GM21390 (cell line): ENCODE measurements around the gene GLRA2.

Source experiments
- ATAC-seq: cut with Tn5 transposase; IDR thresholded peaks from one replicate; pipeline ENCODE4 v1.9.1; 2021; ENCODE audit not compliant: unreplicated experiment

Gene GLRA2

DNA sequence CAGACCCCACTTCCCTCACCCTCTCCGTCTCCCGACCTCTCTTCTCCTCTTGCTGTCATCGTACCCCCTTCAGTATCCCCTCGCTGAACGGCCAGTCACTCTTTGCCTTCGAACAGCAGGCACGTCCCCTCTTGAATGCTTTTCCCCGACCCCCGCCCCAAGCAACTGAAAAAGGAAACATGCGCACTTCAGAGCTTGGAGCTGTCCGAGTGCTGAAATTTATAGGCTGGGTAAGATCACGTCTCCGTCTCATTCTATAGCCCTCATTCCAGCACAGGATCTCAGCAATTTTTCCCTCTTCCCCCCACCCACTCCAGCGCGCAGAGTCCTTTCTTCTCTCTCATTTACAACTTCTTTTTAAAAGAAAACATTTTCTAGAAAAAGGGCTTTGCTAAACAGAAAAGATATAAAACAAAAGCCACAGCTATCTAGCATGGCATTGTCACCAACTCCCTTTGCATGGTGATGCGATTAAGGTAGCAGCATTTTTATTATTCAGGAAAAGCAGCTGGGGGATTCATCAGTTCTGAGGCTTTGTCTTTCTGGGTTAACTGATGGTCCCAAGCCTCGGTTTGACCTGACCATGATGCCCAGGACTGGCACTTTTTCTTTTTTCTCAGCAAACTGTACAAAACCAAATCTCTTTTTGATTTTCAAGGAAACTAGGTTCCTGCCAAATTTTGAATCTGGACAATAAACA lies at the start of gene GLRA2:
TSS of gene GLRA2 (plus strand) at position 247 of the 700 bp plus-strand sequence. CDS start 522 bp downstream, outside the sequence.
- ATAC-seq = no peak

DNA sequence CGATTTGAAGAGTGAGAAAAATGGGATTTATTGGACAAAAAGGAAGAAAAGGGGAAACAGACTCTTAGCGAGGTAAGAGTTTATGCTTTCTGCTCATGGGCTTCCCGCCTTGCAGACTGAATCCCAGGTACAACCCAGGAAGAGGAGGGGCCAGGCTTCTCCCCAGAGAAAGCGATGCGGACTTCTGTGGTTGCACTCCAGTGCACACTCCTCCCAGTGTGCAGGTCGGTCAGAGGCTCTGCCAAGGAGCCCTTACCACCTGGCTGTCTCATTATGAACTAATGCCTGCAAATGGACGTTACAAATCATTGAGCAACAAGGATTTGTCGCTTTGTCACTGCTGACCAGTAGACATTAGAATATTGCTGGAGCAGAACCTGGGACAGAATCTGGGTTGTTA lies 39.9 kb upstream of the GLRA2 start:
- no peak for ATAC-seq

DNA sequence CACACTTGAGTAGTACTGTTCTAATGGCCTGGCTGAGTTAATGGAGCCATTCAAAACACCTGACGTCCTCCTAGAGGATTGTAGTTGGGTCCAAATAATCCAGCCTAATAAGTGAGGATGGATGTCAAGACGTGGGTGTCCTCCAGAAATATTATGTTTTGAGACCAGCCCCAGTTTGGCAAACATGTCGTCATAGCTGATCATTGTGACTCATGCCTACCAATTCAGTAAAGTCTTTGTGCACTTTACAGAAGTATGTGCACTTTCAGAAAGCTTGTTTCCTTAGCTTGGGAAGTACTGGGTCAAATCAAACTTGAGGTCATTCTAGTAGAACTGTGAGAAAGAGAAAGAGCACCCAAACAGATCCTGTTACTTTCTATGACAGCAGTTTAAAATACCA lies 37.6 kb upstream of the GLRA2 start:
- ATAC-seq = no peak

DNA sequence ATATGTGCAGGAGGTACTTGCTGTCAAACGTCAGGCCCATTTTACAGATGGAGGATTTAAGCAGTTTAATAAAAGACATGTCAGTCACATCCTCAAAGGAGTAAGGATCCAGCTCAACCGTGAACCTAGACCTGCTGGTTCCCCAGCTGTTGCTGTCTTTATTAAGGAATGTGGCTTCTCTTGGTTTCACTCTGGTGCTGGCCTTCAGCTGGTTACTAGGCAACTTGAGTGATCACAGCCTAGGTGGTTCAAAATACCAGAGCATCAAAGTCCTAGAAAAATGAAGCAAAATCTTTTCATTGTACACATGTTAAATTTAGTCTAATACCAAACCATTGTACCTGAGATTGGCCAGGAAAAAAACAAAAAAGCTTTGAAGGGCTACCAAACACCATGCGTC lies 32.7 kb upstream of the GLRA2 start:
- peak; percentile 27 for ATAC-seq

DNA sequence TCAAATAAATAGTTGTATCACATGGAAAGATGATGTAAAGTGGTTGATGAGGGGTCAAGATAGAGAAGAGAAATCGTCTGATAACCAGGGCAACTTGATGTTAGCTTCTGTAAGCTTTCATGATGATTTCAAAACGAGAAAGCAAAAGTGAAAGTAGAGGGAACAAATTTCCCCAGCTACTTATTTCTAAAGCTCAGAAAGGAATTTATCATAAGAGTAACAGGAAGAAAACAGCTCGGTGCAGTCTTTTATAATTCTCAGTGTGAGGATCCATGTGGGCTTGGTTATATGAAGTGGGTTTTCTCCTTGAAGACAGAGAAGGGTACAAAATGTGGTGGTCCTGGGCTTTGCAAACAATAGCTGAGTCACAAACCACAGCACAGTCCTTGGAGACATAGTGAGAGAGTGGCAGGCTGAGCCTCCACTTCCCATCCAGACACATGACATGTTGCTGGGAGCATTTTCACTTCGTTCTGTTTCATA lies 32.1 kb upstream of the GLRA2 start:
- ATAC-seq = peak; percentile 70

DNA sequence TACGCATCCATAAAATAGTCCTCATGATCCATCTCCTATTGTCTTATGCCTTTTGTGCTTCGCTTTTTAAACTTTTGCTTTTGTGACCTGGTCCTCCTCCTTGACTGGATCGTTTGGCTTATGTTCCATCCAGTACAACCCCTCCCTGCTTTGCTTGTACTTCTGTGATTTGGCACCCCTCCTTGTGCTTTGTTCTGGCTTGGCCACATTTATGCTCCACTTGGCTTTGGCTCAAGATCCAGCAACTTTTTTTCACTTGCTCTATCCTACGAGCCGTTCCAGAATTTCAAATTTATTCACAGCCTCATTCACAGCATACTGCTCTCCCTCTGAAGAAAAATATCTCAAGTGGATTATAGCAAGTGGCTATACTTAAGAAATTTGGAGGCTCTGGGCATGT lies 28.0 kb upstream of the GLRA2 start:
- no peak for ATAC-seq

DNA sequence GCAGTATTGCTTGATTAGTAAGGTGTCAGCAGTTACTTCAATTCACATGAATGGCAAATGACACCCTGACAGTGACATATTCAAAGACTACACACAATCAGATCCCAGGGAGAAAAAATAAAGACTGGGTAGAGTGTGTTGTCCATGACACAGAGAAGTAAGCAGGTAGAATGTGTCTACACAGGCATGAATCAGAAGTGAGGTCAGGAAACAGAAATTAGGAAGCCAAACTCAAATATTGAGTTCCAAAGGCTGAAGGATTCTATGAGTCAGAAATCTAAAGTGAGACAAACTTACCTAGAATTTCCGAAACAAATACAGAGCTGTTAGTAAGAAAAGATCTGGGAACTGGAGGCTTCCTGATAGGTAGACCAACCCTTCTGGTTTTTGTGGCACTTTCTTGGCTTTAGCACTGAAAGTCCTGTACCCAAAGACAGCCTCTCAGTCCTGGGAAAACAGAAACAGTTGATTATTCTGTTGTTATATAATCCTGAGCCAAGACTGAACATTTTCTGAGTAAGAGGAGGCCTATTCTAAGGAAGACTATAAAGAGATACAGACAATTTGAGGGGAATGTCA lies 24.3 kb upstream of the GLRA2 start:
- no peak for ATAC-seq

DNA sequence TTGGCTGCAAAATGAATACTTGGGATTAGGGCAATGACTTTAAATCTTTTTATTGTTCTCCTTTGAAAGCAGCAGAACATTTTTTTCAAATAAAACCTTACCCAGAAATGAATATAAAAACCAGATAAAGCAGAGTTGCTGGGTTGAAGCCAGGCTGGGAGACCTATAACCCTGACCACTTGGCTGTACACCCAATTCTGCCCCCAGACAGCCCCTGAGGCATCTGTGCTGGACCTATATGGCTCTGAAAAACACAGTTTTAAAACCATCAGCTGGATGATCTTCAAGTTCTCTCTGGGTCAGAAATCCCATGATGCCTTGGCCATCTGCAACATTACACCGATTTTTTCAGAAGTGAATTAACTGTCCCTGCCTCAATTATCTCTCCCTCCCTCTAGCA lies 23.7 kb upstream of the GLRA2 start:
- ATAC-seq = no peak

DNA sequence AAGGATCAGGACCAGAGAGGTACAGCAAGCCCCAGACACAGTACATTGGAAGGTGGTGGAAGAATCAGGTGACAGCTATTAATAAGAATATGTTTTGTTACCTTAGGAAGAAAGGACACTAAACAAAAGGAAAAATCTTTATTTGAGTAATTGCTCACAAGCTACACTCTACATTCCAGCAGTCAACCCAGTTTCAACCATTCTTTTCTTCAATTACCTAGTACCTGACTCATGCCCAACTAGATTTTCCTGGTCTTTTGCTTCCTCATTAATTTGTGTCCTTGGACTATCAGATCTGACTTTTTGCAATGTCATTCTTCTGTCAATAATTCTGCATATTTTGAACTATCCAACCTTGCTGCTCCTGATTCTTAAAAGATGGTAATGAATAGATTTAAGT lies 22.5 kb upstream of the GLRA2 start:
- ATAC-seq = no peak

DNA sequence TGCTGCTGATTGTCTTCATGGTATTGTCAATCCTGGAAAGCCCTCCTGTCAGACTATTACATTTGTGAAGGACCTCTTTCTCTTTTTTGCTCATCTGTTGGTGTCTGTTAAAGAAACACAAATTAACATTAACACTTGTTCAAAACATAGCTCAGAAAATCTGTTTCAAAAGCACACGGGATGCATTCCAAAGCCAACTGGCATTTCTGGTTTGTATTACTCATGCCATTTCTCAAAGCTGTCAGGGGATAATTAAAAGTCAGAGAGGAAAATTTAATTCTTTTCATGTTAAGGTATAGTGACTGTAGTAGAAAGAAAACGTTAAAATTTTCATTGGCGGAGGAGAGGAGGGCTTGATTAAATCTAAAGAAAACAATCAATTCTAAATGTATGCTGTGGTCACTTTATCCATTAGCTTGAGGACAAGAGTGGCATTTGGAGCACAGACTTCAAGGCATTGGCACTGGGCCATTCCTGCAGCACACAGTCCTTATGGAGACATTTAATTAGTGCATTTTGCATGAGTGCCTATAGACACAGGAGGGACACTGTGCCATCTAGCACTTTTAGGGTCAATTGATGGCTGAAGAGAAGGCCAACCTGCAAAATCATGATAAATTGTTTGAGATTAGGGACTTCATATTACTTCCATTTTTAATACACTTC lies 21.2 kb upstream of the GLRA2 start:
- no peak for ATAC-seq

DNA sequence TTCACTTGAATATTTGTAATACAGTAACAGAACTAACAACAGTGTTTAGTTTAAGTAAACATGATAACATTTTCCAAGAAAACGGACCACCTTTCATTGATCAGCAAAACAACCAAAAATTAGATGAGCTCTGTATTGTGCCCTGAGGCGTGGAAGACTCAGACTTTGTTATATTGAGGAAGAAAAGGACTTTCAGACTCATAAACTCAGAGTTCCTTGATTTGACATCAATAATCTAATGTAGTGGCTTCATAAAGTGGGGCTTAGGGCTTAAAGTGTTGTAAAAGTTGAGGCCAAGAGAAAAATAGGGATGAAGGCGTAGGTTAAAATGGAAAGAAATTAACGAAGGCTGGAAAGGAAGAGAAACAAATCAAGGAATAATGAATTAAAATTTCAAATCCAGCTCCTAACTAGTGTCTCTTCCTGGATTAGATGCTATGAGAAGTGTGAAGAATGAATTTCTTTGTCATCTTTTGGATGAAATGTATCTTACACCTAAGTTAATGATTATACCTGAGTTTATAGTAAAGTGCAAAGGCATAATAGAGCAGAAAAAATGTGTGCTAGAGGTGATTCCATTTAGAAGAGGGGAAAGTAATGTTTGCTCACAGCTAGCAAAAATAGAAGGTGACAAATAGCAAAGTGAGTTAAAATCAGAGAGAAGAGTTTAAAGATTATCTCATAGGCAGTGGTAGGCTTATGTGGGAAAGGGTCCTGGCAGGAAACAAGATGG lies 19.8 kb upstream of the GLRA2 start:
- no peak for ATAC-seq

DNA sequence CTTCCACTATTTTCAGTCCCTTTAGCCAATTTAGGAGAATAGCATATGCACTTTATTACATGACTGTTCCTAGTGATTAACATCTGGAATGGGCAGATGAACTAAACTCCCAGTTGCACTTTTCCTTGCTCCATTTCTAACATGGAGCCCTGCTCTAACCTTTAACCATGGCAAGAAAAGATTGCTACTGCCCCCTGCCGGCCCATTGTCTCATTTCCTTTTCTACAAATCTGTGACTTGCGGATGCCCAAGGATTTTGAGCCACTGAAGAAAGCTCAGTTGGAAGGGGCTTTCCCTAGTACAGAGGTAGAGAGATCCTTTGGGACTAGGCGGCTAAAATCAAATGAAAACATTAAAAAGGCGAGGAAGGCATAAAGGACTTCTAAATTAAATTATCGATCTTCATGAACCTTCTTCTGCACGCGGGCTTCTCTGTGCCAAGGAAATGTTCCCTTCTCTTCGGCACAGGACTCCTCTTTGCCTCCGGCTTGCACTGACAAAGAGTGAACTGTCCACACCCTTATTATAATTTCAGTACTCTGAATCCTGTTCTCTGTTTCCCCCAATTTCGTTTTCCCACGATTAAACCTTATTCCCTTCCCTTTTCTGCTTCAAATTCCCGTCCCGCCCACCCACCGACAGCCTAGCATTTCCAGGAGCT lies 577 bp upstream of the GLRA2 start:
- no peak for ATAC-seq

DNA sequence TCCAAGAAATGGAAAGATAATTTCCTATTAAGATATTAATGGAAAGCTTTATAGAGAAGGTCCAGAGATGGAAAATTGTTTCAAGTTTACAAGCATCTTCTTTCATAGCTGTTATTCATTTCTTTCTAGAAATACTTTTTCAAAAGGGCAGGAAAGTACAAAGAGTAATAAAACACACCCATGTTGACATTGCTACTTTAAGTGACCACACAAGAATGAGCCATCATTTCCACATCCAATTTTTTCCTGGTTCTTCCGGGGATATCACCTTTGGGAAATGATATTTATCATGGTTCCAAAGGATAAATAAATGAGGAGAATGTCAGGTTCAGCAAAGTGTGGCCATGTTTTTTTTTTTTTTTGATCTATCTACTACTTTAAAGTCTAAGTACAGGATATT lies 4.5 kb downstream of the GLRA2 start:
- no peak for ATAC-seq

DNA sequence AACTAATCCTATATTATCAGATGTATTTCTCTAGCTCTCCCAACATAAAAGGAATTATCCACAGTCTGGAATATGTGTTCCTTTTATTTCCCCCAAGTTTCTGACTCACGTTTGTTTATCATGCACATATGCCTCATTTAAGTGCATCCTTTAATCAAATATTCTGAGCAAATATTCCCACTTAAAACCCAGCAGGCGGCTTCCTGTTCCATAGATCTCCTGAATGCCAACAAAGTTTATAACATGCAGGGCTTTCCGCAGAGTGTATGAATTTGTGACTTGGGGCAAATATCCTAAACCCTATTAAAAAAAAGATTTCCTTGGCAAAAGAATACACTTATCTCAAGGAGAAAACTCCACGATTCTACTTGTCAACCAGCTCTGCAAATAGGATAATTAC lies 16.9 kb downstream of the GLRA2 start:
- ATAC-seq = no peak

DNA sequence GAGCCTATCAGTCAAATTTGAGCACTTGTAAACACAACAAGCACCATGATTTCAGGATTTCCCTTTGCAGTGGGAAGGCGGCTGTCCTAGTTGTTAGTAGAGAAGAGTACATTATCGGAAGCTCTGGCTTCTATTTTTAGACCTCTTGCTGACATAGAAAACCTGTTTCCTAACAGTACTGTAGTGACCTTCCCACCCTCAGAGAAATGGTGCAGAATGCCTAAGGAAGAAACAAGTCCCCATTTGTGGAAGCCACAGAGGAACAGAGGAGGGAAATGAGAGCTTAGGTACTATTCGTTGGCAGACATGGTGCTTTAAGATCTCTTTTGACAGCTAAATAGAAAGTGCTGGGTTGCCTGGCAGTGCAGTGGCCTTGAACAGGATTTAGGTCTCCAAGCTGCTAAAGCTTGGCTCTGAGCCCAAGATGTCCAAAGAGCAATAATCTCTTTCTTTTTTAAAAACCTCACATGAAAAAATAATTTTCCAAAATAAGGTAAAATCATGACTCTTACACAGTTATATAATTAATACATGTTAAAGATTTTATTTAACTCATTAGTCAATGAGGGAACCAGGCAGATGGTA lies 24.9 kb downstream of the GLRA2 start:
- ATAC-seq = no peak

DNA sequence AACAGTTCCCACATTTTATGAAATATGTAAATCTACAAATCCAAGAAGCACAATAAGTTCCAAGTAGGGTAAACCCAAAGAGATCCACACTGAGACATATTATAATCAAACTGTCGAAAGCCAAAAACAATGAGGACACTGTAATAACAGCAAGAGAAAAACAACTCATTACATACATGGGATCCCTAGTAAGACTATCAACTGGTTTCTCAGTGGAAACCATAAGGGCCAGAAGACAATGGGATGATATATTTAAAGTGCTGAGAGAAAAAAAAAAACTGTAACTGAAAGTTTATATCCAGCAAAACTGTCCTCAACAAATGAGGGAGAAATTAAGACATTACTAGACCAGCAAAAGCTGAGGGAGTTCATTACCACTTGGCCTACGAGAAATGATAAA lies 34.7 kb downstream of the GLRA2 start:
- no peak for ATAC-seq

DNA sequence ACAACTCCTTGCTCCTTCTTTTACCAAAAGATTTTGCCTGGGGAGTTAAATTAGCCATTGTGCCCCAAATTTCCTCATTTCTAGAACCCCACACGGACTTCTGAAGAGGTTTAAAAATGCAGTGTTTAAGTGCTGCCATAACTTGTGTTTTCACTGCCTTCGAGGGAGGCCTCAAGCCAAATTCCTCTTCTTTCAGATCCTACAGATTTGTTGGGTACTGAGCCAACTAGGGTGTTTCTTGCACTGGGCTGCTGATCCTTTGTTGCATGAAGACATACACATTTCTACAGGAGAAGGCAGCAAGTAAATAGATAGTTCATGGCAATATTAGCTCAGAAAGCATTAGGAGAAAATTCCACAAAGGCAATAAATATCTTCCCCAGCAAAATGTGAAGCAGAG lies 43.8 kb downstream of the GLRA2 start:
- ATAC-seq = no peak

DNA sequence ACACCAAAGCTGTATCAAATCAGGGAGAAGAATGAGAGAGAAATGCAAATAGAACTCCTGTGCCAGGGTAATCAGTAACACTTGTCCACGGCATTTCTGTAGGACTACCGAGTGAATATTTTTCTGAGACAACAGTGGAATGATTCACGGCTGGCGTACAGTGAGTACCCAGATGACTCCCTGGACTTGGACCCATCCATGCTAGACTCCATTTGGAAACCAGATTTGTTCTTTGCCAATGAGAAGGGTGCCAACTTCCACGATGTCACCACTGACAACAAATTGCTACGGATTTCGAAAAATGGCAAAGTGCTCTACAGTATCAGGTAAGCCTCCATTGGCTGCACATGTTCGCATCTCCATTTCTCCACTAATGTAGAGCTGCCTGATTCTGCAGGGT lies 51.7 kb downstream of the GLRA2 start:
- ATAC-seq = no peak

DNA sequence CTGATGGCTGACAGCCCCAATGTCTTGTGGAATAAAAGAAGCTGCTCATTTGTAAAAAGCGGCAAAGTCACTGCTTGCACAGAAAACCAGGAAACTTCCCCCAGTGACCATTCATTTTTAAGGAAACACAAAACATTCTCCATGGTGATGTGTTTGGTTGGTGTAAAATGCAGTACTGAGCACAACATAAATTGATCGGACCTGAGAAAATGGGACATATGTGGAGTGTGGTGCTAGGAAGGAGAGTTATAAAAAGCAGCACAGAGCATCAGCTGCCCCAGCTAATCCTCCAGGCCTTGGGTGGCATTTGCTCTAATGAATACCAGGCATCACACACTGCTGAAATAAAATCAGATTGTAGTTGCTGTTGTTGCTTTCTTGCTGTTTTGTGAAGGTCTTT lies 55.2 kb downstream of the GLRA2 start:
- no peak for ATAC-seq

DNA sequence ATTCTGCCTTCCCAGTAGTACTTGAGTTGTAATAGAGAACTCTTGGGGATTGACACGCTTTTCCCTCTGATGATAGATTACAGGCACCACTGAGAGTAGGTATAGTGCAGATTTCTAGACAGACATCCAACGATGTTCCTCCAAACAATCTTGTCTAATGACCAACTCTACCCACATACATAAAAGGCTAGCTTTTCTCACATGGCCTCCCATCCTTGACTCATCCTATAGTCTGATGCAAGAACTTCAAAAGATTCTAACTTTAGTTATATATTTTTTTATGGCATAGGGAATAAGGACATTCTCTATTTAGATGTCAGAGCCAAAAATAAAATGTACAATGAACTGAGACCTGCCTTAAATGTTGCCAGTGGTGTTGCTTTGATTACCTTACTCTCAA lies 60.9 kb downstream of the GLRA2 start:
- no peak for ATAC-seq
